Lower leg skin (tissue), 3 donors: ENCODE data around the gene TNIK.

Experiments
- CTCF ChIP-seq, 3 donors: fragments of 450-650 bp; IDR thresholded peaks; one replicate each; pipeline ENCODE4 v1.5.1; 2016; ENCODE audit warnings: antibody characterized with exemption in 3 of 3, mild to moderate bottlenecking in 3 of 3, moderate library complexity in 2 of 3
- POLR2A ChIP-seq, 2 donors: fragments of 450-650 bp; IDR thresholded peaks; one replicate each; pipeline ENCODE4 v1.6.1; 2016 to 2017; ENCODE audit warnings: antibody characterized with exemption in 2 of 2, mild to moderate bottlenecking in 1 of 2, moderate library complexity in 1 of 2

GRCh38 chr3:171181907-171182690 lies 278.1 kb downstream of the TNIK start:
- TF ChIP-seq CTCF (IDR thresholded peaks at IDR 0.05) = no peak
- TF ChIP-seq POLR2A (IDR thresholded peaks at IDR 0.05) = no peak
